Fibroblast of upper back skin (primary cell): ENCODE measurements around the gene KCP.
A peak's percentile ranks its signal among the peaks of the same experiment; 100 is the strongest.

Experiments used
- DNase-seq: peaks from one replicate; pipeline ENCODE4 v3.0.0-alpha.2; 2013

The KCP gene

DNA sequence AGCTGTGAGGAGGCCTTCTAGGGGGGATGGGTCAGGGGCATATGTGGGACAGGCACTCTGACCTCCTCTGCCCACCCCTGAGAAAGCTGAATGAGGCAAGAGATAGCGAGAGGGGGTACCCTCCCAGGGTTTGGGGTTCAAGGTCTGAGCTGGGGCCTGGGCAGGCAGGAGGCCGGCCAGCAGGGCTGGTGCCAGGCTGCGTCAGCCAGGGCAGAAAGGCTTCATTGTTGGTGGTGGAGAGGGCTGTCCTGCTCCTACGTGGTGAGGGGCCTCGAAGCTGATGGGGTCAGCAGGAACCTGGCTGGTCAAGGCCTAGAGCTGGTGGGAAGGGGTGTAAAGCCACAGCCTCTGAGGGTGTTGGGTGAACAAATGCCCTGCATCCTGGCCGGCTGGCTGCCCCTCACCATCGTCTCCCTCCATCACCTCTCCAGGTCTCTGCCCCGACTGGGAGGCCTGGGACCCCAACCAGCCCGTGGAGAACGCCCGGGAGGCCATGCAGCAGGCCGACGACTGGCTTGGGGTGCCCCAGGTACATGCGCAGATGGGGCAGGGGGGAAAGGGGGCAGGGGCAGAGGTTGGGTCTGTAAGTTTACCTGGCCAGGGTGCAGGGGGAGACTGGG is 73.7 kb downstream of the KCP start:
- DNase-seq, result no peak

DNA sequence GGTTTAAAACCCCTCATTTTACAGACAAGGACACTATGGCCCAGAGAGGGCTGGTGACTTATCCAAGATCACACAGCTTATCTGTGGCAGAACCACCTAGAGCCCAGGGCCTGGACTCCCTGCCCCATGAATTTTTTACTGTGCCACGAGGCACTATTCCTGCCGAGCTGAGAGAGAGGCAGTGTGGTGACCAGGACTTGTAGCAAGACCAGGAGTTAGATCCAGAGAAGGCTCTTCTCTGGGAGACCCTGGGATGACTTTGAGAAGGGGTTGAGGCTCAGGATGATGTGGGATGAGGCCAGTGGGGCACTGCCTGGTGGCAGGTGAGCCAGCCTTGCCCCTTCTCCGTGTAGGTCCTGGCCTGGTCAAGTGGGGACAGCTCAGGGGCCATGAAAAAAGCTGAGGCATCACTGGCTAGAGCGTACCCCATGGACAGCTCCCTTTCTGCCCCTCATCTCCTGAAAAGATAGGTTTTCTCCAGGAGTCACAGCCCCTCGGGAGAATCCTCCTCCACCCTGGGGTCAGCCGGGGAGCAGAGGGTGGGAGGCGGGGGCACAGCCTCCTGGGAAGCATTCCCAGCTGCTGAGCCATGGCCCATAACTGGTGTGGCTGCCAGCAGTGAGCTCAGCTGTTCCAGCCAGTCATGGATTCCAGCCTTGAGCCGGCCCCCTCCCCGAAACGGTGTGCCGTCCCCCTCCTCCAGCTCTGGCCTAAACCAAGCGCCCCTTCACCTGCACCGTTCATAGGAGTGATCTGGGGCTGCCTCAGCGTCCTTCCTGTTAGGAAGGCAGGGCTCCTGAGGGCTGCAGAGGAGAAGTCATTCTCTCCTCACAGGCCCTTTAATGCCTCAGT is 74.5 kb downstream of the KCP start:
- peak; percentile 66 for DNase-seq

DNA sequence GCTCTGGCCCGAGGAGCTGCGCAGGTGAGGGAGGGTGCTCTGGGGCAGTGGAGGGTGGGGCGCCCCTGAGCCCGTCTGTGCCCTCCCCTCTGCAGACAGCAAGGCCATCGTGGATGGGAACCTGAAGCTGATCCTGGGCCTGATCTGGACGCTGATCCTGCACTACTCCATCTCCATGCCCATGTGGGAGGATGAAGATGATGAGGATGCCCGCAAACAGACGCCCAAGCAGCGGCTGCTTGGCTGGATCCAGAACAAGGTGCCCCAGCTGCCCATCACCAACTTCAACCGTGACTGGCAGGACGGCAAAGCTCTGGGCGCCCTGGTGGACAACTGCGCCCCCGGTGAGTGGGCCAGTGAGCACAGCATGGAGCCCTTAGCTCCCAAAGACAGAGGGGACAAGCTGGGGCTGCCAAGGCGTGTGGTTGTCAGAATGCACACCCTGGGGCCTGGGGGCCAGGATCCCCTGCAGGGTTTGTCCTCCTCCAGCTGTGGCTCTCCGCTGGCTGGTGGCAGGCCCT is 75.2 kb downstream of the KCP start:
- no peak for DNase-seq

DNA sequence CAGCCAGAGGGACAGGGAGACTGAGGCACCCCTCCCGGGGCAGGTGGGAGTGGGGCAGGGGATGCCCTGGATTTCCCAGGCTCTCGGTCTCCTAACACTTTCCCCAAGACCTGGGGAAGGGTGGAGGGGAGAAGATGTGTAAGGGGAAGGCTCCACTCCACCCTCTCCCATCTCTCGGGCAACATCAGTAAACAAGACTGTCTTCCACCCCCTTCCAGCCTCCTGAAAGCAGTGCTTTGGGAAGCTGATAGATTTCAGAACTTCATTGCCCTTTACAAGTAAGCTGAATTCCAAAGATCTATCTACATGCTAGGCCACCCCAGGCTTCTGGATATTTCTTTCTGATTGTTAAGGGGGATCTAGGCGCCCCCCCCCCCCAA is 76.6 kb downstream of the KCP start:
- DNase-seq, result no peak

DNA sequence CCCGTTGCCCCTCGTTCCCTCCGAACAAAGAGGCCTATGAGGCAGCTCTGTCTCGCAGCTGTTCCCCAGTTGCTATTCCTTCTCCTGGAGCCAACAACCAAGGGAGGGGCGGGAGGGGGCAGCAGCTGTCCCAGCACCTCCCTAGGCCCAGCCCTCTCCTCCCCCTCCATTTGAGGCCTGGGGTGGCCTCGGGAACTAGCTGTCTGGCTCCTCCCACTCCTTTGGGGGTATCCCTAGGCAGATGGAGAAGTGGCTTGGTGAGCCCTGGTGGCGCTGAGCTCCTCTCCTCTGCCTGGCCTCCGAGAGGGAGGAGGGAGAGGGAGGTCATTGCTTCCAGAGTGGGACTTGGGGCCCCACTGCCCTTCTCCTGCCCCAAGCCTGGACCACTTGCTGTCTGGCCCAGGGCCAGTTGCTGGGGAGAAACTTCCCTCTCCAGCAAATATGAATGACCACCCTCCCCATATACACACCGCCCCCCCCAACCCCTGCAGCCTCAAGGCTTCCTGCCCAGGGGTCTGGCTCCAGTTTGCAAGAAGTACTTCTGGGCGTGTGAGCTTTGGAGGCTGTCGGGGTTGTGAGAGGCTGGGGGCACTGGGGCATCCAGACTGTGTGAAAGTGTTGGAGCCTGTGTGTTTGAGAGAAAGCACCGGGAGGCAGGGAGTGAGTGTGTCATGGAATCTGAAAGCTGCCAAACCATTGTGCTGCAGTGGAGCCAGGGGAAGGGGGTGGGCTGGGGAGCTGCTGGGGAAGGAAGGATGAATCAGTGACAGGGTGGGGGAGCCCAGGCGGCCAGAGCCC is 77.2 kb downstream of the KCP start:
- peak; percentile 91 for DNase-seq

DNA sequence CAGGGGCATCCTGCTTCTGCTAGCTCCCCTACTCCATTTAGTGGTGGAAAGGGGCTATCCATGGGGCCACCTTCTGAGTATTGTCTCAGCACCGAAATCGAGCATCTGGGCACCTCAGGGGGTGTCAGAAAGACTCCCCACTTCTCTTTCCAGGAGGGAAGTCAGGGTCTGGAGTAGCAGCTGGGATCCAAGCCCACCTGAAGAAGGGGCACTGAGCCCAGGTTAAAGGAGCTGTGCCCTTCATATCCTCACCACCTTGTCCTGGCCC is 77.7 kb downstream of the KCP start:
- no peak for DNase-seq

DNA sequence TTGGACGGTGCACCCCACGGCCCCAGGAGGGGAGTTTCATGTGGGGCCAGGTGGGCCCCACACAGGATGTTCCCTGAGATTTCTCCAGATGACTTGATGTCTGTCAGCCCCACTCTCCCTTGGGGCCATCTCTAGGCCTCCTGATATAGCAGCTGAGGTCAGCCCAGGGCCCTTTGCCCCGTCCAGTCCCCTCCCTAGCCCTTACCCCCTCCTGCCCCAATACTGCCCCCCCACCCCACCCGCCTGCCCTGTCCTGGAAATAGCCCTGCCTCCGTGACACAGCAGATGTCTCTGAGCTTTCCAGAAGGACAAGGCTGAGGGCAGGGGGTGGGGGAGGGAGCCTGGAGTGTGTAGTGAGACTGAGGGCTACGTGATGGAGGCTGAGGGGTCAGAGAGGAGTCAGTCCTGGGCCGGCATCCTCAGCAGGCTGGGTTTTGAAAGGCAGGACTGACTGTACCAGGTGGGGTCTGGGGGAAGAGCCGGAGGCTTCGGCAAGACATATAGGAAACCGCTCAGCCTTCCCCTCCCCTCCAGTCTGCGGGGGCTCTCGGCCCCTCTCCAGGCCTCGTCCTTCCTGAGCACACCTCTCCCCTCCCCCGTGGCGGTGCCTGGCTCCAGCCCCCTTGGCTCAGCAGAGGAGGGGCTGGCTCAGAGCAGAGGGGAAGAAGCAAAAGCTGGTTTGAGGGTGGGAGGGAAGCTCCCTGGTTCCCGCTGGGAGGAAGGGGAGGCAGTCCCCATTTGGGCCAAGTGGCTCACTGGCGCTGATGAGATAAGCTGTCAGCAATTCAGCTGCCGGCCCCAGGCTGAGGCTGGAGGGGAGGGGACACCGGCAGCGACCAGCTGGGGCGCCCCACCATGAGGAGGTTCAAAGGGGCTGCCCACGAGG is 78.3 kb downstream of the KCP start:
- peak; percentile 69 for DNase-seq

DNA sequence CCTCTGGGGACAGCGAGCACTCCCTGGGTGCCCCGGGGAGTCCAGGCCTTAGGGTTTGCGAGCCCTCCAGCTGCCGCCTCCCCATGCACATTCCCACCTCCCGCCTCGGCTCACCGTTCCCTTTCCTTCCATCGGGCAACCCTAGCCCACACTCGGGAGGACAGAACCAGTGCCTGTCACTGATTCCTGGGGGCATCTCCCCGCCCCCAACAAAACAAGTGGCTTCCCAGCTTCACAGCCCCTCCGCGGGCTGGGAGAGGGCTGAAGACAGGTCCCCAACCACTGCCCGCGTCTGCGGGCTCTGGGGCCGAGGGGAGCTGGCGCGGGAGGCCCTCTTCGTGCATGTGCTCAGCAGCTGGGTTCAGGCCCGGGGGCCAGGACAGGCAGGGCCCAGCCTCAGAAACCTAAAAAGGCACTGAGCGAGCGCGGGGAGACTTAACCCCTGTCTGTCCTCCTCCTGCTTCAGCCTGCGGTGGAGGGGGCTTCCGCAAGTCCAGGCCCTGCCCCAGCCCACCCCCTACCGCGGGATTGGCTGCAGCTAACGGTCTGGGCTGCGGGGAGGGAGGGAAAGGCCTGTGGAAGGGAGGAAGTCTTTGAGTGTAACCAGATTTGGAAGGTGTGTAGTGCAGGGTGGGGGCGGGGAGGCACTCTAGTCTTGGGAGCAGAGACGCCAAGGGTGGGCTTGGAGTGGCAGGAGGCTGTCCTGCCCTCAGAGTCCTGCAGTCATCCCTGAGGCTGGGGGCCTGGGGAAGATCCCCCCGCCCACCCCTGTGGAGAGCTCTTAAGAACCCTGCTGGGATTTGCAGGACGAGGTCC is 79.1 kb downstream of the KCP start:
- peak; percentile 87 for DNase-seq

DNA sequence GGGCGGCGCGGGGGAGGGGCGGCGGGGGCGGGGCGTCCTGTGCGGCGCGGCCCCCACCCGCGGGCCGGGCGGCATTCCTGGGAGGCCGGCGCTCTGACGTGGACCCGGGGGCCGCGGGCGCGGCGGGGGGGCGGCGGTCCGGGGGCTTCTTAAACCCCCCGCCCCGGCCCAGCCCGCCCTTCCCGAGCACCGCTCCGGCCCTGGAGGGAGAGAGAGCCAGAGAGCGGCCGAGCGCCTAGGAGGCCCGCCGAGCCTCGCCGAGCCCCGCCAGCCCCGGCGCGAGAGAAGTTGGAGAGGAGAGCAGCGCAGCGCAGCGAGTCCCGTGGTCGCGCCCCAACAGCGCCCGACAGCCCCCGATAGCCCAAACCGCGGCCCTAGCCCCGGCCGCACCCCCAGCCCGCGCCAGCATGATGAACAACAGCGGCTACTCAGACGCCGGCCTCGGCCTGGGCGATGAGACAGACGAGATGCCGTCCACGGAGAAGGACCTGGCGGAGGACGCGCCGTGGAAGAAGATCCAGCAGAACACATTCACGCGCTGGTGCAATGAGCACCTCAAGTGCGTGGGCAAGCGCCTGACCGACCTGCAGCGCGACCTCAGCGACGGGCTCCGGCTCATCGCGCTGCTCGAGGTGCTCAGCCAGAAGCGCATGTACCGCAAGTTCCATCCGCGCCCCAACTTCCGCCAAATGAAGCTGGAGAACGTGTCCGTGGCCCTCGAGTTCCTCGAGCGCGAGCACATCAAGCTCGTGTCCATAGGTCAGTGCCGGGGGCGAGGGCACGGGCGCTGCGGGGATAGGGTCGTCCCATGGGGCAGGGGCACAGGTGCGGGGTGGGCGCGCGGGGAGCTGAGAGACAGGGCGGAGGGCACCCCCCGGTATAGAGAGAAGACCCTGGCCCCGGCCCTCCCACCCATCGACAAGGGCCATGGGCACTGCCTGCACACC is 80.0 kb downstream of the KCP start, which contains the start of gene FLNC:
TSS of gene FLNC (plus strand) at position 176 of the 947 bp plus-strand sequence. CDS start at position 408, 232 bp downstream.
- peak; percentile 78 for DNase-seq

DNA sequence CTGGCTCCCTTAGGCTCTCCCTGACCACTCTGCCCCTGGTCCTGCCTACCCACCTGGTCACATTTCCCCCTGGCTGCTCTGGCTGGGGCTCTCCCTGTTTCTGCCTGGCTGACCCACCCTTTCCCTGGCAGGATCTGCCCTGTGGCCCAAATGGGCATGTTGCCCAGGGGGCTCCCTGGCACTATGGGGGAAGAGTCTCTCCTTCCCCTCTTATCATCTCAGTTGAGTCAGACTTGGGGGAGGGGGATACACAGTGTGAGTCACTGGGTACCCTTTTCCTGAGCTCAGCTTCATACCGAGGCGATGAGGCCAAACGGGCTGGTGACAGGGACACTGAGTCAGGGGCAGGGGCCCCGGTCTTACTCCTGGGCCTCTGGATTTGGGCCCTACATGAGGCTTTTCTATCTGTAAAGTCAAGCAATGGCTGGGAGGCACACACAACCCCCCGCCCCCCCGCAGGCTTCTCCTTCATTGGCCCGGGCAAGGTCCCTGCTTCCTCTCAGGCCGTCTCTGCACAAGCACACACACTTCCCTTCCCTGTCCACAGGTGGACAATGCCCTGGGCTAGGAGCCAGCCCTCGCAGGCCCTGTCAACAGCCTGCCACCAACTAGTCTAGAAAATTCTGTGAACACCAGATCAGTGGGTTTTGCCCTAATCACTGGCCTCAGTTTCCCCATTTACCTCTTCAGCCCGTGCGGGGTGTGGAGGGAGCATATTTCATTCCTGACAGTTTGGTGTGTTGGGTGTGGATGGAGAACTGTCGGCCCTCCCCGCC is 80.9 kb downstream of the KCP start:
- DNase-seq, result peak; percentile 67

DNA sequence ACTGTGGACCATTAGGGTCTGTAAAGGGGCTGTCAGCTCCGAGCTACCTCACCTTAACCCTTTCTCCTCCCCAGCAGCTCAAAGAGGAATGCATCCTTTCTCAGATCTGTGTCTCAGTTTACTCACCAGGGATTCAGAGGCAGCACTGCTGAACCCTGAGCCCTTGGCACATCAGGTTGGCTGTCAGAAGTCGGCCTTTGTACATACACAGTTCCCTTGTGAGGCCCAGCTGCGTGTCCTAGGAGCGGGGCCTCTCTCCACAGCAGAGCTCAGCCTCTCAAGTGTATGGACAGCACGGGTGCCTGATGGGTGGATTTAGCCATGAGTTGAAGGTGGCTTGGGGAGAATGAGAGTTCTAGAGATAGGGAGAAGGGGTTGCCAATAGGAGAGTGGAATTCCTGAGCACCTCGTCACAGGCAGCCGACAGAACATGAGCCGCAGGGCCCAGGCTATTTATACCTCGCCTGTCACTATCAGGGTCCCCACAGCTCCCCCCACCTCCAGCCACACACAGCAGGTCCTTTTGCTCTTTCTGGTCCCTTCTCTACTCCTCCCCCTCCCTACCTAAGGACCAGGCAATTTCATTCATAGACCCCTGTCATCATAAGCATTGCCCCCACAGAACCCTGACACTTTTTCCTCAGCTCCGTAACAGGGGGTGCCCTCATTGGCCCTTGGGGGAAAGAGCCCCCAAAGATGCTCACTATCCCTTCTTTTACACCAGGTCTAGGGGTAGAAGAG is 82.4 kb downstream of the KCP start:
- DNase-seq, result peak; percentile 85

DNA sequence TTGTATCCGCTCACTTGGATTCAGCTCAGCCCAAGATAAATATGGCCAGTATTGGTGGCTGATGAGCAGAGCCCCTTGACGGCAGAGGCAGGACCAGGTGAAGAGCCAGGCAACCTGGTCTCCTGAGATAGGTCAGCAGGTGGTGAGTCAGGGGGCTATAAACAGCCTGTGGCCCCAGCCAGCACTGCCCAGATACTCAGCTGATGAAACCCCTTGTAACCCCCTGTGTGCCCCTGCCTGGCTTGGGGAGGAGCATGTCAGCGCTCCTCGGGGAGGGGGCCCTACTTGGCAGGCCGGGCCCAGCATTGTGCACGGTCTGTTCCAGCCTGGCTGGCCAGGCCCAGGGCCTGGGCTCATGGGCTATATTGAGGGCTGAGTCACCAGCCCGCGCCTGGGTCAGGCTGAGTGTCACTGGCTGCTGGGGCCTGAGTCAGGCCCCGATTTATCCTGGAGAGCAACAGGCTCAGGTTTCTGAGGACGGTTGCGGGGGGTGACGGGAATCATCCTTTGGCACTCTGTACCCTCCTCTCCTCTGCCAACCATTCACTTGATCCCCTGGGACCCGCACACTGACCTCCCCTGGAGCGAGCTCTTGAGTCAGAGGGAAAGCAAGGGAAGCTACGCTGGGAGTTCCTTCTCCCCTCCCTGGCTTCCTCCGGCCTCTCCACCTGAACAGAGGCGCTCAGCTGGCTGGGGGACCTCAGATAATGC is 83.1 kb downstream of the KCP start:
- peak; percentile 81 for DNase-seq

DNA sequence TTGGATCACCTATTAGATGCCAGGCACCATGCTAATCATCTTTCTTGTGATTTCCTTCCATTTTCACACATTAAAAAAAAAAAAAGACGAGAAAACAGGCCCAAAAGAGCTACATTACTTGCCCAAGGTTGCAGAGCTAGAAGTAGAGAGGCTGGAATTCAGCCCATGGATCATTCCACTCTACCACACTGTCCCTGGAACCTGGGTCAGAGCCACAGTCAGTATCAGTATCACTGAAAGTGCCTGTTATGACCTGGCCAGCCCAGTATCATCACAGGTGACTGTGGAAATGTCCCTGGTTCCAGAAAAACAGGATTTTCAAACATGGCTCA is 83.6 kb downstream of the KCP start:
- no peak for DNase-seq
